Measurements from ENCODE around the gene PLA2G2D. TPM values are rescaled to one million over a fixed set of nuclear protein-coding genes. Genes with fewer than 3 reads are reported as not detected.

Gene PLA2G2D, protein sequence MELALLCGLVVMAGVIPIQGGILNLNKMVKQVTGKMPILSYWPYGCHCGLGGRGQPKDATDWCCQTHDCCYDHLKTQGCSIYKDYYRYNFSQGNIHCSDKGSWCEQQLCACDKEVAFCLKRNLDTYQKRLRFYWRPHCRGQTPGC
- 0.03 TPM in 1 of 5 replicates, not detected in the others for total RNA-seq (2022; extraction: Qiagen RNA extraction)

DNA sequence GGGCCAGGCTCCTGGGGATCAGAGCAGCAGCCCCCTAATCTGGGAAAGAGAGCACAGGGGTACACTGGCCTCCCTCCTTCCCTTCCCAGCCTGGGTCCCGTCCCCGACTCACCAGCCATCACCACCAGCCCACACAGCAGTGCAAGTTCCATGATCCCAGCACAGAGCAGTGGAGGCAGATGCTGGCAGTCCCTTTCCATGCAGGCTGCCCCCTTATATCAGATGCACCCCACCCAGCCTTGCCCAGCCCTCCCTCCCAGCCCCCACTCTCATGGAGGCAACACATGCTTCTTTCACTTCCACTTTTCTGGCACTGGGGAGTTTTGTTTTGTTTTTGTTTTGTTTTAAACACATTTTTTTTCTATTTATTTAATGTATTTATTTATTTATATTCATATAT is at the start of gene PLA2G2D:
PLA2G2D (minus strand) TSS at position 190 of the 400 bp plus-strand sequence; CDS start at position 152, 38 bp downstream.

DNA sequence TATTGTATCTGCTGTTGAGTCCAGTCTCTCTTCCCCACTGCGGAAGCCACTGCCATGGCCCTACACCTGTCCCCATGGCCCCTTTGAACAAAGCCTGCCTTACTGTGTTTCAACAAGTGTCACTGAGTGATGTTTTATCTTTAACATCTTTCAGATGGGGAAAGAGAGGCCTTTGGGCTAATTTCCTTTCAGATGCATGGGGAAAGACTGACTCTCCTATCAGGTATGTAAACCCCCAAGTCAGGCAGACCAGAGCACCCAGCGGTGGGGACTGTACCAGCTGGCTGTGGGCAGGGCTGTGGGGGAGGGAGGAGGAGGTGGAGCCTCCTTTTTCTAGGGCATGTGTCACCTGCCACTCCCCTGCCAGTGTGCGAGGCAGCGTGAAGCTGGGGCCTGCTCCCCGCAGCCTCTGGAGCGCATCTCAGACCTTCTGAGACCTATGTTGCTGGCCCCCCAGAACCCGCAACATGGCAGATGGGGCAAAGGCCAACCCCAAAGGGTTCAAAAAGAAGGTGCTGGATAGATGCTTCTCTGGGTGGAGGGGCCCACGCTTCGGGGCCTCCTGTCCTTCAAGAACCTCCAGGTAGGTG is 19.7 kb upstream of the PLA2G2D start, which contains the start of gene PLA2G2F:
PLA2G2F (plus strand) TSS at position 363 of the 590 bp plus-strand sequence; CDS start at position 468, 105 bp downstream.

DNA sequence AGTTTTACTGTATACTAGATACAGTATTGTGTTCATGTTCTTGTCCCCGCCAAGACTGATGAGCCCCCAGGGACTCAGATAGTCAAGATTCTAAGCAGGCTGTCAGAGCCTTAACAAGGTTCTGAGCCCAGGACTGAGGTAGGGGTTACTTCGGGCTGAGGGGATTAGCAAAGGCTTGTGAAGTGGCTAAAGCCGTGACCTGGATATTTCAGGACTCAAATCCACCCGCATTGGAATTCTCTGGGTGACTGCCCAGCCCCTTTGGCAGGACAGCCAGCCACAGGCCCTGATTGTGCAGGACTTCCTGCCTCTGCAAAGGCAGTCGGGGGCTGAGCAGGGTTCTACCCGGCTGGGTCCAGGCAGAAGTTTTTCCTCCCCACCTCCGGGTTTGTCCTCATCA is 49.5 kb downstream of the PLA2G2D start, which contains the start of gene PLA2G5:
PLA2G5 (plus strand) TSS at position 321 of the 400 bp plus-strand sequence. CDS start 14,637 bp downstream, outside the sequence.

Other genes with a start within 250 kb of the PLA2G2D start
- gene OTUD3, start 237.1 kb downstream of the PLA2G2D start, total RNA-seq (2022; extraction: Qiagen RNA extraction): 2.4 to 3.1 TPM (median 2.4 TPM) in 5 replicates
- gene PLA2G2E, start 195.9 kb downstream of the PLA2G2D start, total RNA-seq (2022; extraction: Qiagen RNA extraction): not detected in 5 replicates
- not detected in 5 replicates for gene PLA2G2A, start 139.9 kb downstream of the PLA2G2D start, total RNA-seq (2022; extraction: Qiagen RNA extraction)
- gene PLA2G5, start 49.3 kb downstream of the PLA2G2D start, total RNA-seq (2022; extraction: Qiagen RNA extraction): not detected in 5 replicates
- gene PLA2G2F, start 19.8 kb upstream of the PLA2G2D start, total RNA-seq (2022; extraction: Qiagen RNA extraction): not detected in 5 replicates
- not detected in 5 replicates for gene UBXN10, start 66.6 kb upstream of the PLA2G2D start, total RNA-seq (2022; extraction: Qiagen RNA extraction)
- gene PLA2G2C, start 67.0 kb upstream of the PLA2G2D start, total RNA-seq (2022; extraction: Qiagen RNA extraction): not detected in 5 replicates
- gene VWA5B1, start 171.3 kb upstream of the PLA2G2D start, total RNA-seq (2022; extraction: Qiagen RNA extraction): not detected in 5 replicates